IMR-90 (cell line): ENCODE results near the gene STYXL1. TPM values are rescaled to one million over a fixed set of nuclear protein-coding genes. Genes with fewer than 3 reads are reported as not detected.

Experiments used
- ATAC-seq: fragments of 200-7000 bp; cut with Tn5 transposase; 2 replicates; pipeline ENCODE4 v1.9.1; 2020; ENCODE audit warnings: low read depth, mild to moderate bottlenecking, moderate library complexity
- BruUV-seq: library from RNA; stranded (reverse); fragments of 400-500 nt; replicated peaks from 2 replicates; lab custom pipeline; 2021; lab: Mats Ljungman, UMichigan
- CTCF ChIA-PET: fragments of 300-600 bp; formaldehyde crosslinking; extraction: SDS; loops from one replicate; lab custom pipeline; 2021; ENCODE audit warnings: antibody characterized with exemption; lab: Yijun Ruan, JAX
- POLR2A ChIA-PET: fragments of 300-600 bp; sonication (Branson Sonifier 250); formaldehyde crosslinking; loops from one replicate; lab custom pipeline; 2022; ENCODE audit warnings: antibody characterized with exemption; ENCODE audit not compliant: unreplicated experiment; lab: Charles Lee
- DNase-seq: peaks from one replicate; pipeline ENCODE4 v3.0.0; 2013
- H2AFZ ChIP-seq: replicated peaks from 2 replicates; pipeline ENCODE3; 2013; ENCODE audit warnings: low read length, mild to moderate bottlenecking; ENCODE audit not compliant: poor library complexity
- H2AK5ac ChIP-seq: 2 replicates; pipeline ENCODE4 v1.6.1; 2013; ENCODE audit warnings: low read depth, low read length, inconsistent platforms
- H2AK9ac ChIP-seq: replicated peaks from 2 replicates; pipeline ENCODE3; 2013; ENCODE audit warnings: mild to moderate bottlenecking, low read depth, low read length, moderate library complexity; ENCODE audit not compliant: poor library complexity
- H2BK120ac ChIP-seq: 2 replicates; pipeline ENCODE4 v1.6.1; 2013; ENCODE audit warnings: low read depth, low read length, inconsistent platforms
- H2BK15ac ChIP-seq: 3 replicates; pipeline ENCODE4 v1.6.1; 2013; ENCODE audit warnings: low read depth, low read length, inconsistent platforms
- H2BK20ac ChIP-seq: 2 replicates; pipeline ENCODE4 v1.6.1; 2013; ENCODE audit warnings: low read depth, mild to moderate bottlenecking, inconsistent platforms, low read length, moderate library complexity
- H2BK5ac ChIP-seq: 2 replicates; pipeline ENCODE4 v1.6.1; 2013; ENCODE audit warnings: mild to moderate bottlenecking, low read depth, low read length, inconsistent platforms; ENCODE audit not compliant: poor library complexity, severe bottlenecking
- H3K14ac ChIP-seq: replicated peaks from 2 replicates; pipeline ENCODE4 v1.6.1; 2013; ENCODE audit warnings: low read depth, low read length, inconsistent platforms
- H3K18ac ChIP-seq: 2 replicates; pipeline ENCODE4 v1.6.1; 2013; ENCODE audit warnings: low read depth, low read length, control low read depth
- H3K23ac ChIP-seq: 2 replicates; pipeline ENCODE4 v1.6.1; 2013; ENCODE audit warnings: low read depth, low read length, inconsistent platforms
- H3K27ac ChIP-seq: 2 replicates; pipeline ENCODE4 v1.5.1; 2013; ENCODE audit warnings: mild to moderate bottlenecking, control low read depth, low read length; ENCODE audit not compliant: insufficient read depth
- H3K27me3 ChIP-seq: 2 replicates; pipeline ENCODE4 v1.6.1; 2013; ENCODE audit warnings: low read length; ENCODE audit not compliant: control insufficient read depth, insufficient read depth
- H3K36me3 ChIP-seq: 2 replicates; pipeline ENCODE4 v1.6.1; 2013; ENCODE audit warnings: low read length, mixed read lengths; ENCODE audit not compliant: control insufficient read depth, insufficient read depth
- H3K4ac ChIP-seq: 2 replicates; pipeline ENCODE4 v1.6.1; 2013; ENCODE audit warnings: low read depth, low read length, inconsistent platforms
- H3K4me1 ChIP-seq: 2 replicates; pipeline ENCODE4 v1.6.1; 2013; ENCODE audit warnings: low read length, mixed read lengths; ENCODE audit not compliant: control insufficient read depth, insufficient read depth
- H3K4me2 ChIP-seq: 2 replicates; pipeline ENCODE4 v1.6.1; 2013; ENCODE audit warnings: low read depth, mild to moderate bottlenecking, control low read depth, low read length, moderate library complexity
- H3K4me3 ChIP-seq: 2 replicates; pipeline ENCODE4 v1.5.1; 2013; ENCODE audit warnings: low read depth, mild to moderate bottlenecking, control low read depth, low read length, moderate library complexity; ENCODE audit not compliant: insufficient read depth
- H3K56ac ChIP-seq: 2 replicates; pipeline ENCODE4 v1.6.1; 2013; ENCODE audit warnings: low read length, inconsistent platforms; ENCODE audit not compliant: insufficient read depth; ENCODE audit errors: extremely low read depth
- H3K79me1 ChIP-seq, 2 experiments: 2 replicates each; pipeline ENCODE4 v1.6.1; 2013; ENCODE audit warnings: low read length in 2 of 2, inconsistent platforms in 1 of 2, low read depth in 1 of 2
- H3K9ac ChIP-seq: 2 replicates; pipeline ENCODE4 v1.6.1; 2013; ENCODE audit warnings: low read depth, low read length, control low read depth
- H3K9me1 ChIP-seq: 2 replicates; pipeline ENCODE4 v1.6.1; 2013; ENCODE audit warnings: low read length, inconsistent platforms; ENCODE audit not compliant: insufficient read depth
- H3K9me3 ChIP-seq: 2 replicates; pipeline ENCODE4 v1.6.1; 2013; ENCODE audit warnings: low read length; ENCODE audit not compliant: control insufficient read depth, insufficient read depth
- H4K20me1 ChIP-seq: 2 replicates; pipeline ENCODE4 v1.6.1; 2013; ENCODE audit warnings: low read length, inconsistent platforms; ENCODE audit not compliant: insufficient read depth
- H4K5ac ChIP-seq: 2 replicates; pipeline ENCODE4 v1.6.1; 2013; ENCODE audit warnings: mild to moderate bottlenecking, low read depth, low read length, control low read depth
- H4K8ac ChIP-seq, 2 experiments: 2 replicates each; pipeline ENCODE4 v1.6.1; 2013; ENCODE audit warnings: low read depth in 2 of 2, low read length in 2 of 2, control low read depth in 1 of 2, inconsistent platforms in 1 of 2
- H4K91ac ChIP-seq: 2 replicates; pipeline ENCODE4 v1.6.1; 2013; ENCODE audit warnings: low read depth, low read length, inconsistent platforms; ENCODE audit not compliant: insufficient read depth
- BHLHE40 ChIP-seq: fragments of 150-350 bp; IDR thresholded peaks from 2 replicates; pipeline ENCODE4 v1.6.1; 2016; ENCODE audit warnings: mild to moderate bottlenecking, low read depth, low read length
- CEBPB ChIP-seq: IDR thresholded peaks from 2 replicates; pipeline ENCODE4 v1.6.1; 2012; ENCODE audit warnings: low read depth, low read length, improper control_type of control experiment
- CHD1 ChIP-seq: IDR thresholded peaks from 2 replicates; pipeline ENCODE4 v1.6.1; 2012; ENCODE audit warnings: low read depth, low read length, improper control_type of control experiment
- CTCF ChIP-seq: conservative IDR thresholded peaks from 2 replicates; pipeline ENCODE4 v1.5.1; 2012; ENCODE audit warnings: mild to moderate bottlenecking, low read depth, low read length, improper control_type of control experiment
- ELK1 ChIP-seq: fragments of 150-350 bp; IDR thresholded peaks from 2 replicates; pipeline ENCODE4 v1.6.1; 2016; ENCODE audit warnings: low read depth, mild to moderate bottlenecking, low read length, moderate library complexity, borderline replicate concordance
- FOS ChIP-seq: fragments of 150-350 bp; IDR thresholded peaks from 2 replicates; pipeline ENCODE4 v1.6.1; 2016; ENCODE audit warnings: low read depth, low read length
- MAFK ChIP-seq: IDR thresholded peaks from 2 replicates; pipeline ENCODE4 v1.6.1; 2012; ENCODE audit warnings: low read depth, low read length, improper control_type of control experiment
- MAZ ChIP-seq: IDR thresholded peaks from 2 replicates; pipeline ENCODE4 v1.6.1; 2012; ENCODE audit warnings: low read depth, mild to moderate bottlenecking, low read length, improper control_type of control experiment, moderate library complexity, borderline replicate concordance
- MXI1 ChIP-seq: IDR thresholded peaks from 2 replicates; pipeline ENCODE4 v1.6.1; 2012; ENCODE audit warnings: low read depth, mild to moderate bottlenecking, low read length, moderate library complexity, borderline replicate concordance
- NFE2L2 ChIP-seq: fragments of 150-350 bp; IDR thresholded peaks from 2 replicates; pipeline ENCODE4 v1.6.1; 2016; ENCODE audit warnings: low read depth, mild to moderate bottlenecking, low read length
- POLR2A ChIP-seq: IDR thresholded peaks from 2 replicates; pipeline ENCODE4 v1.6.1; 2012; ENCODE audit warnings: mild to moderate bottlenecking, low read depth, low read length
- RAD21 ChIP-seq: IDR thresholded peaks from 2 replicates; pipeline ENCODE4 v1.6.1; 2012; ENCODE audit warnings: low read length, improper control_type of control experiment
- RCOR1 ChIP-seq: IDR thresholded peaks from 2 replicates; pipeline ENCODE4 v1.6.1; 2012; ENCODE audit warnings: mild to moderate bottlenecking, low read length, improper control_type of control experiment; ENCODE audit not compliant: insufficient replicate concordance
- RFX5 ChIP-seq: IDR thresholded peaks from 2 replicates; pipeline ENCODE4 v1.8.0; 2012; ENCODE audit warnings: low read depth, mild to moderate bottlenecking, low read length, moderate library complexity
- SMC3 ChIP-seq: fragments of 150-350 bp; IDR thresholded peaks from 2 replicates; pipeline ENCODE4 v1.6.1; 2016; ENCODE audit warnings: low read depth, mild to moderate bottlenecking, antibody characterized with exemption, low read length, moderate library complexity
- WGBS, 2 experiments: methylation state at CpG; one replicate each; pipeline versions ENCODE4 v1.1.5 to v1.1.7; 2013; ENCODE audit warnings: missing lambda C conversion rate in 2 of 2; ENCODE audit not compliant: insufficient read length in 1 of 2; ENCODE audit errors: extremely low coverage in 2 of 2; 5-methylcytosine and 5-hydroxymethylcytosine counted together
- dilution Hi-C: fragments of 300-500 bp; cut with HindIII; formaldehyde crosslinking; loops from one replicate; pipeline ENCODE4 v1.14.3; 2018; ENCODE audit warnings: low sequenced_read_pairs; ENCODE audit not compliant: unreplicated experiment
- in situ Hi-C: fragments of 300-500 bp; cut with MboI; formaldehyde crosslinking; loops from 3 replicates; pipeline ENCODE4 v1.14.3; 2019; ENCODE audit warnings: low sequenced_read_pairs, inconsistent platforms, mixed read lengths
- intact Hi-C: fragments of 100-400 bp; cut with micrococcal nuclease; formaldehyde crosslinking; loops from 2 replicates; pipeline ENCODE4 v1.10.0; 2022
- polyA plus RNA-seq, 3 experiments: library from polyadenylated mRNA; depleted of rRNA; stranded (reverse); fragments of >200 nt; gene quantifications; 2 replicates each; pipeline ENCODE4 v1.2.3, GENCODE V29; 2012; ENCODE audit warnings: low replicate concordance in 1 of 3
- total RNA-seq: library from RNA; depleted of rRNA; stranded (reverse); fragments of >200 nt; gene quantifications from 2 replicates; pipeline ENCODE4 v1.2.3, GENCODE V29; 2012

Gene STYXL1
- total and polyA plus RNA-seq, 2 of the 4 experiments (the other 2 are of a cell fraction) = 66.1 to 73.8 TPM

GRCh38 chr7:76066716-76067503 is 19.1 kb upstream of the STYXL1 start:
- H2BK5ac ChIP-seq = no peak overlapping the region
- H3K4ac ChIP-seq = no peak overlapping the region
- no peak for TF ChIP-seq CEBPB
- no peak for TF ChIP-seq RCOR1
- no peak for TF ChIP-seq BHLHE40
- no peak for TF ChIP-seq NFE2L2
- TF ChIP-seq CHD1 = no peak
- TF ChIP-seq MAFK = no peak
- TF ChIP-seq MAZ = no peak
- no peak for TF ChIP-seq POLR2A
- TF ChIP-seq CTCF = no peak
- TF ChIP-seq SMC3 = no peak
- no peak for TF ChIP-seq RAD21
- no peak for TF ChIP-seq MXI1
- no peak for TF ChIP-seq FOS
- no peak for TF ChIP-seq ELK1
- no peak for TF ChIP-seq RFX5

More at GRCh38 chr7:76066716-76067503, 19.1 kb upstream of the STYXL1 start:
- no peak overlapping the region for H2BK15ac ChIP-seq
- H3K4me3 ChIP-seq = no peak overlapping the region
- H2AK5ac ChIP-seq = peak overlapping the region; percentile 18; the same call in 1 of the 2 replicates
- no peak overlapping the region for H3K23ac ChIP-seq
- in situ Hi-C loops (loop anchor here (5.0 kb wide), 1 partner anchor 65 kb away; no protein-coding TSS in a partner anchor), intact Hi-C loops (no loop called here), dilution Hi-C loops (no loop called here)
- H2AFZ ChIP-seq = no peak overlapping the region
- peaks cover 6% of the 10 kb centered on the region for H3K4me1 ChIP-seq
- TSS peak; percentile 76 for BruUV-seq
- H4K8ac ChIP-seq = no peak overlapping the region
- H4K5ac ChIP-seq = no peak overlapping the region
- peaks cover 2% of the 10 kb centered on the region; the same call in 1 of the 2 replicates for H4K20me1 ChIP-seq
- peaks cover 47% of the 10 kb centered on the region for H3K36me3 ChIP-seq
- no peak overlapping the region for H3K18ac ChIP-seq
- no peak overlapping the region for H2BK20ac ChIP-seq
- peaks cover 0 to 13% of the 10 kb centered on the region in 2 experiments; a peak in 1 of 4 replicates for H3K79me1 ChIP-seq
- H2BK120ac ChIP-seq = no peak overlapping the region
- H3K4me2 ChIP-seq = no peak overlapping the region
- peaks cover 15% of the 10 kb centered on the region for H3K9me1 ChIP-seq
- no peak overlapping the region for H3K9ac ChIP-seq
- CTCF ChIA-PET = no interaction called here
- POLR2A ChIA-PET = no interaction called here
- no peak overlapping the region for H3K14ac ChIP-seq
- H3K27me3 ChIP-seq = no peaks in the 10 kb centered on the region
- H3K56ac ChIP-seq = no peak overlapping the region
- ATAC-seq (no peak), DNase-seq (no peak)
- no peak overlapping the region for H3K27ac ChIP-seq
- H3K9me3 ChIP-seq = no peaks in the 10 kb centered on the region
- 92% methylated on average over 6 of the region's 14 CpGs; no CpG with 5 or more reads in 1 of the 2 experiments for WGBS, 2 experiments
- no peak overlapping the region for H2AK9ac ChIP-seq
- no peak overlapping the region; the same call in 1 of the 2 replicates for H4K91ac ChIP-seq
